ENCODE results near the gene HCFC1R1. TPM values are rescaled to one million over a fixed set of nuclear protein-coding genes. Genes with fewer than 3 reads are reported as not detected.

The HCFC1R1 gene
- polyA plus RNA-seq, 3 donors, result 16.7 to 27.1 (median 19.9) TPM

GRCh38 chr16:3013998-3014690 is 9.6 kb downstream of the HCFC1R1 start:
- no peak overlapping the region for H3K4me2 ChIP-seq (replicated peaks; ENCODE audit: extremely low read depth, low read length, poor library complexity, severe bottlenecking)
- no peaks in the 10 kb centered on the region for H3K36me3 Mint-ChIP-seq

GRCh38 chr16:3013491-3013951 is 10.2 kb downstream of the HCFC1R1 start:
- no peak for TF ChIP-seq CTCF (IDR thresholded peaks at IDR 0.05)
- Histone ChIP-seq H4K20me1 (ENCODE audit: insufficient read depth, low read length) (no peaks in the 10 kb centered on the region), H3K27ac (ENCODE audit: low read depth in 1 of 2, low read length in 2 of 2) (no peak overlapping the region), H3K4me2 (replicated peaks; ENCODE audit: extremely low read depth, low read length, poor library complexity, severe bottlenecking) (no peak overlapping the region), H3K4me1 (ENCODE audit: control insufficient read depth in 1 of 2, insufficient read depth in 2 of 2, low read length in 2 of 2) (peaks cover 18 to 25% of the 10 kb centered on the region in 2 donors), H3K4me3 (replicated peaks in 1 of 3; ENCODE audit: low read depth in 2 of 3, low read length in 3 of 3) (no peak overlapping the region), H3K9ac (ENCODE audit: insufficient read depth, low read length, poor library complexity, severe bottlenecking) (no peak overlapping the region), H2AFZ (ENCODE audit: insufficient read depth, low read depth, low read length, poor library complexity, severe bottlenecking) (no peak overlapping the region), H3K36me3 (replicated peaks in 1 of 2; ENCODE audit: control insufficient read depth in 1 of 2, insufficient read depth in 2 of 2, low read length in 2 of 2) (no peaks in the 10 kb centered on the region), H3K9me3 (replicated peaks in 1 of 2; ENCODE audit: control insufficient read depth in 1 of 2, insufficient read depth in 1 of 2, low read length in 2 of 2) (no peaks in the 10 kb centered on the region), H3K79me2 (ENCODE audit: insufficient read depth, low read length) (no peaks in the 10 kb centered on the region), H3K27me3 (ENCODE audit: control insufficient read depth in 2 of 2, insufficient read depth in 2 of 2, low read length in 2 of 2) (peaks cover 0 to 44% of the 10 kb centered on the region in 2 donors)
- Mint-ChIP-seq H3K4me3 (no peak overlapping the region), H3K9me3 (peaks cover 0 to 2% (median 0%) of the 10 kb centered on the region in 7 donors), H3K27ac (no peak overlapping the region), H3K27me3 (ENCODE audit: low read depth in 3 of 3) (peaks cover 37 to 59% (median 43%) of the 10 kb centered on the region in 3 donors), H3K36me3 (no peaks in the 10 kb centered on the region), H3K4me1 (peaks cover 23% of the 10 kb centered on the region)
- intact Hi-C loops (cut with micrococcal nuclease), result no loop called here
- no peak for DNase-seq
- 93% methylated on average over 27 of the region's 27 CpGs for WGBS (ENCODE audit: insufficient coverage)

More at GRCh38 chr16:3013998-3014690, 9.6 kb downstream of the HCFC1R1 start:
- DNase-seq, result no peak
- H3K4me1 ChIP-seq (ENCODE audit: control insufficient read depth in 1 of 2, insufficient read depth in 2 of 2, low read length in 2 of 2), result peaks cover 12 to 20% of the 10 kb centered on the region in 2 donors
- Mint-ChIP-seq H3K27ac (no peak overlapping the region), H3K4me3 (peak overlapping the region in 1 of 2 donors; percentile 55), H3K9me3 (peaks cover 0 to 2% (median 0%) of the 10 kb centered on the region in 7 donors), H3K4me1 (peaks cover 19% of the 10 kb centered on the region), H3K27me3 (ENCODE audit: low read depth in 3 of 3) (peaks cover 43 to 64% (median 49%) of the 10 kb centered on the region in 3 donors)
- TF ChIP-seq CTCF (IDR thresholded peaks at IDR 0.05), result no peak
- no peaks in the 10 kb centered on the region for H4K20me1 ChIP-seq (ENCODE audit: insufficient read depth, low read length)
- no peak overlapping the region for H3K4me3 ChIP-seq (replicated peaks in 1 of 3; ENCODE audit: low read depth in 2 of 3, low read length in 3 of 3)
- H3K36me3 ChIP-seq (replicated peaks in 1 of 2; ENCODE audit: control insufficient read depth in 1 of 2, insufficient read depth in 2 of 2, low read length in 2 of 2), result no peaks in the 10 kb centered on the region
- no peaks in the 10 kb centered on the region for H3K79me2 ChIP-seq (ENCODE audit: insufficient read depth, low read length)
- peaks cover 0 to 50% of the 10 kb centered on the region in 2 donors for H3K27me3 ChIP-seq (ENCODE audit: control insufficient read depth in 2 of 2, insufficient read depth in 2 of 2, low read length in 2 of 2)
- no peak overlapping the region for H2AFZ ChIP-seq (ENCODE audit: insufficient read depth, low read depth, low read length, poor library complexity, severe bottlenecking)
- no peak overlapping the region for H3K9ac ChIP-seq (ENCODE audit: insufficient read depth, low read length, poor library complexity, severe bottlenecking)
- WGBS (ENCODE audit: insufficient coverage), result 94% methylated on average over 8 of the region's 12 CpGs
- no peak overlapping the region for H3K27ac ChIP-seq (ENCODE audit: low read depth in 1 of 2, low read length in 2 of 2)
- no peaks in the 10 kb centered on the region for H3K9me3 ChIP-seq (replicated peaks in 1 of 2; ENCODE audit: control insufficient read depth in 1 of 2, insufficient read depth in 1 of 2, low read length in 2 of 2)
- intact Hi-C loops (cut with micrococcal nuclease), result loop anchor here in 1 of 2 donors (2.0 kb wide), 1 partner anchor 13 kb away; no protein-coding TSS in a partner anchor

All from CD14-positive monocyte (primary cell).